Right lobe of liver (tissue), 6 donors: Measurements from ENCODE around the gene SLC43A3. TPM values are rescaled to one million over a fixed set of nuclear protein-coding genes. Genes with fewer than 3 reads are reported as not detected.
A peak's percentile ranks its signal among the peaks of the same experiment; 100 is the strongest.

ENCODE experiments used
- ATAC-seq, 4 donors: fragments of 200-7000 bp; cut with Tn5 transposase; one replicate each; pipeline ENCODE4 v1.9.1; 2020; ENCODE audit warnings: mild to moderate bottlenecking in 4 of 4, moderate library complexity in 4 of 4
- DNase-seq, 3 donors: peaks; one replicate each; pipeline ENCODE4 v3.0.0-alpha.2; 2020
- H3K27ac ChIP-seq, 3 donors: fragments of 200-600 bp; one replicate each; pipeline ENCODE4 v1.8.0; 2022
- H3K27me3 ChIP-seq, 2 donors: fragments of 200-600 bp; one replicate each; pipeline ENCODE4 v1.8.0; 2022
- H3K36me3 ChIP-seq, 4 donors: fragments of 200-600 bp; sonication (generic) in 1 of 4; one replicate each; pipeline versions ENCODE4 v1.5.1 to v1.8.0; 2017 to 2022; ENCODE audit warnings: control low read depth in 1 of 4
- H3K4me1 ChIP-seq, 4 donors: fragments of 200-600 bp; sonication (generic) in 1 of 4; one replicate each; pipeline versions ENCODE4 v1.5.1 to v1.8.0; 2017 to 2022; ENCODE audit warnings: control low read depth in 1 of 4
- H3K4me3 ChIP-seq, 3 donors: fragments of 200-600 bp; one replicate each; pipeline ENCODE4 v1.8.0; 2022
- H3K9me3 ChIP-seq, 4 donors: fragments of 200-600 bp; sonication (generic) in 1 of 4; one replicate each; pipeline versions ENCODE4 v1.5.1 to v1.8.0; 2017 to 2022; ENCODE audit warnings: control low read depth in 1 of 4
- POLR2A ChIP-seq: fragments of 450-650 bp; IDR thresholded peaks from one replicate; pipeline ENCODE4 v1.6.1; 2017; ENCODE audit warnings: antibody characterized with exemption, mild to moderate bottlenecking
- WGBS: methylation state at CpG from one replicate; pipeline ENCODE4 v1.1.6; 2018; ENCODE audit warnings: low coverage, low lambda C conversion rate; ENCODE audit not compliant: insufficient coverage; ENCODE audit errors: missing lambda C conversion rate; 5-methylcytosine and 5-hydroxymethylcytosine counted together
- intact Hi-C, 2 donors: fragments of 100-400 bp; cut with DNase I; formaldehyde crosslinking; loops; one replicate each; pipeline versions ENCODE4 v1.11.2 to v1.14.1; 2022
- total RNA-seq, 6 experiments: library from RNA; depleted of rRNA in 2 of 6; stranded (reverse); fragments of >200 nt in 2 of 6; fragmentation: NEBNext Ultra II Directional in 3 of 6; extraction: Animal tissue kit (Norgen Biotek cat#: 25700) in 3 of 6; gene quantifications; one replicate each; pipeline versions ENCODE4 v1.1.0 to v1.2.4, GENCODE V29; 2016 to 2023
- TF ChIP-seq, protein P1 (sequence below), 4 donors: fragments of 200-600 bp in 3 of 4; fragments of 450-650 bp in 1 of 4; IDR thresholded peaks; one replicate each; pipeline versions ENCODE4 v1.5.1 to v1.8.0; 2016 to 2022; ENCODE audit warnings: antibody characterized with exemption in 4 of 4, mild to moderate bottlenecking in 2 of 4
- donor health status: DM: no; HTN: yes; CAD: no.
- donor health status: DM: no; HTN: no; CAD: no.
- donor health status: DM: no; HTN: no; CAD: no.
- donor health status: DM: no; HTN: yes; CAD: no.
- donor health status: DM: no; HTN: yes; CAD: no.

SLC43A3 gene
- total RNA-seq, 6 experiments from 2014 or later: 109 to 259 (median 185) TPM

GRCh38 chr11:57359896-57360690 lies 66.8 kb downstream of the SLC43A3 start:
- WGBS: 72% methylated on average over 3 of the region's 9 CpGs
- Histone ChIP-seq H3K4me1 (peaks cover 0 to 5% (median 1%) of the 10 kb centered on the region in 4 donors), H3K4me3 (no peak overlapping the region), H3K27me3 (no peaks in the 10 kb centered on the region), H3K36me3 (no peaks in the 10 kb centered on the region), H3K9me3 (no peaks in the 10 kb centered on the region), H3K27ac (no peak overlapping the region)
- no peak for DNase-seq
- no peak for ATAC-seq
- TF ChIP-seq POLR2A: no peak
- TF ChIP-seq, protein P1, sequence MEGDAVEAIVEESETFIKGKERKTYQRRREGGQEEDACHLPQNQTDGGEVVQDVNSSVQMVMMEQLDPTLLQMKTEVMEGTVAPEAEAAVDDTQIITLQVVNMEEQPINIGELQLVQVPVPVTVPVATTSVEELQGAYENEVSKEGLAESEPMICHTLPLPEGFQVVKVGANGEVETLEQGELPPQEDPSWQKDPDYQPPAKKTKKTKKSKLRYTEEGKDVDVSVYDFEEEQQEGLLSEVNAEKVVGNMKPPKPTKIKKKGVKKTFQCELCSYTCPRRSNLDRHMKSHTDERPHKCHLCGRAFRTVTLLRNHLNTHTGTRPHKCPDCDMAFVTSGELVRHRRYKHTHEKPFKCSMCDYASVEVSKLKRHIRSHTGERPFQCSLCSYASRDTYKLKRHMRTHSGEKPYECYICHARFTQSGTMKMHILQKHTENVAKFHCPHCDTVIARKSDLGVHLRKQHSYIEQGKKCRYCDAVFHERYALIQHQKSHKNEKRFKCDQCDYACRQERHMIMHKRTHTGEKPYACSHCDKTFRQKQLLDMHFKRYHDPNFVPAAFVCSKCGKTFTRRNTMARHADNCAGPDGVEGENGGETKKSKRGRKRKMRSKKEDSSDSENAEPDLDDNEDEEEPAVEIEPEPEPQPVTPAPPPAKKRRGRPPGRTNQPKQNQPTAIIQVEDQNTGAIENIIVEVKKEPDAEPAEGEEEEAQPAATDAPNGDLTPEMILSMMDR (IDR thresholded peaks at IDR 0.05): no peak
- intact Hi-C loops: no loop called here

- WGBS: no CpG with 5 or more reads among the region's 5 CpGs
- ATAC-seq (no peak), DNase-seq (peak in 1 of 3 donors; percentile 34)
- Histone ChIP-seq H3K4me1 (peaks cover 0 to 5% (median 1%) of the 10 kb centered on the region in 4 donors), H3K9me3 (no peaks in the 10 kb centered on the region), H3K4me3 (no peak overlapping the region), H3K36me3 (no peaks in the 10 kb centered on the region), H3K27ac (no peak overlapping the region), H3K27me3 (no peaks in the 10 kb centered on the region)
- intact Hi-C loops: no loop called here
- no peak for TF ChIP-seq POLR2A
- TF ChIP-seq, protein P1 (IDR thresholded peaks at IDR 0.05): no peak
Observed at GRCh38 chr11:57359396-57359795, 67.5 kb downstream of the SLC43A3 start.

- intact Hi-C loops: no loop called here
- ATAC-seq: no peak
- no peak overlapping the region for H3K27ac ChIP-seq
Observed at GRCh38 chr11:57358991-57359390, 67.9 kb downstream of the SLC43A3 start.

GRCh38 chr11:57358543-57358961 lies 68.4 kb downstream of the SLC43A3 start:
- ATAC-seq (no peak), DNase-seq (peak in 1 of 3 donors; percentile 13)
- TF ChIP-seq POLR2A: no peak
- TF ChIP-seq, protein P1 (IDR thresholded peaks at IDR 0.05): no peak
- Histone ChIP-seq H3K27ac (no peak overlapping the region), H3K9me3 (no peaks in the 10 kb centered on the region), H3K36me3 (no peaks in the 10 kb centered on the region), H3K4me1 (peaks cover 0 to 5% (median 1%) of the 10 kb centered on the region in 4 donors), H3K4me3 (no peak overlapping the region), H3K27me3 (no peaks in the 10 kb centered on the region)
- WGBS: 64% methylated on average over 7 of the region's 9 CpGs
- intact Hi-C loops: no loop called here

More at GRCh38 chr11:57358991-57359390, 67.9 kb downstream of the SLC43A3 start:
- Histone ChIP-seq H3K36me3 (no peaks in the 10 kb centered on the region), H3K9me3 (no peaks in the 10 kb centered on the region), H3K4me1 (peaks cover 0 to 5% (median 1%) of the 10 kb centered on the region in 4 donors), H3K27me3 (no peaks in the 10 kb centered on the region), H3K4me3 (no peak overlapping the region)
- 67% methylated on average over 1 of the region's 9 CpGs for WGBS
- no peak for TF ChIP-seq POLR2A
- TF ChIP-seq, protein P1 (IDR thresholded peaks at IDR 0.05): no peak
- peak in 1 of 3 donors; percentile 27 for DNase-seq
